Sigmoid colon (tissue), 4 donors: ENCODE results near the gene OR2T3.
"Not testable (repeated sequence)": the region's sequence is repeated elsewhere in the genome, so short reads cannot be mapped to it uniquely, and the experiment has no call there.

Experiments used
- EP300 ChIP-seq, 4 donors: sonication (generic); formaldehyde crosslinking; IDR thresholded peaks; one replicate each; pipeline ENCODE4 v1.6.1; 2017; ENCODE audit warnings: antibody characterized with exemption in 4 of 4
- POLR2A ChIP-seq, 2 donors: fragments of 450-650 bp; IDR thresholded peaks; one replicate each; pipeline ENCODE4 v1.6.1; 2016; ENCODE audit warnings: antibody characterized with exemption in 2 of 2, mild to moderate bottlenecking in 2 of 2, moderate library complexity in 2 of 2
- POLR2AphosphoS5 ChIP-seq, 4 donors: sonication (generic); formaldehyde crosslinking; IDR thresholded peaks; one replicate each; pipeline ENCODE4 v1.6.1; 2017; ENCODE audit warnings: antibody characterized with exemption in 4 of 4
- TF ChIP-seq, protein P1 (sequence below), 4 experiments: fragments of 450-650 bp in 3 of 4; fragments of 200-600 bp in 1 of 4; IDR thresholded peaks; one replicate each; pipeline ENCODE4 v1.5.1; 2016 to 2019; ENCODE audit warnings: antibody characterized with exemption in 4 of 4, mild to moderate bottlenecking in 3 of 4, moderate library complexity in 2 of 4

DNA sequence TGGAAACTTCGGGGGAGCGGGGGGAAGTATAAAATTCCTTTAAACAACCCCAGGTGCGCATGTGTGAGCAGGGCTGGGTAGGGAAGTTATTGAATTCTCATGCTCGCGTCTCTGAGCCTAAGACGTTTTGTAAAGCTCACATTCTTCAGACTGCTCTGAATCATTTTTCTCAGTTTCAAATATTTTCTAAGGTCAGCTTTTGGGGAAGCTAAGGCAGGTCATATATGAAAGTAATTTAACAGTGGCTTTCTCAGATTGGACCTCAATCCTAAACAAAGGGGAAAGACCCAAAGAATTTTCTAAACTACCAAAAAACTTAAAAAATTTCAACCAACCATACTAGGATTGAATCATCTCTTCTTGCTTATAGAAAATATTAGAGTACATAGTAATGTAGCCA lies 38.2 kb upstream of the OR2T3 start:
- TF ChIP-seq, protein P1, sequence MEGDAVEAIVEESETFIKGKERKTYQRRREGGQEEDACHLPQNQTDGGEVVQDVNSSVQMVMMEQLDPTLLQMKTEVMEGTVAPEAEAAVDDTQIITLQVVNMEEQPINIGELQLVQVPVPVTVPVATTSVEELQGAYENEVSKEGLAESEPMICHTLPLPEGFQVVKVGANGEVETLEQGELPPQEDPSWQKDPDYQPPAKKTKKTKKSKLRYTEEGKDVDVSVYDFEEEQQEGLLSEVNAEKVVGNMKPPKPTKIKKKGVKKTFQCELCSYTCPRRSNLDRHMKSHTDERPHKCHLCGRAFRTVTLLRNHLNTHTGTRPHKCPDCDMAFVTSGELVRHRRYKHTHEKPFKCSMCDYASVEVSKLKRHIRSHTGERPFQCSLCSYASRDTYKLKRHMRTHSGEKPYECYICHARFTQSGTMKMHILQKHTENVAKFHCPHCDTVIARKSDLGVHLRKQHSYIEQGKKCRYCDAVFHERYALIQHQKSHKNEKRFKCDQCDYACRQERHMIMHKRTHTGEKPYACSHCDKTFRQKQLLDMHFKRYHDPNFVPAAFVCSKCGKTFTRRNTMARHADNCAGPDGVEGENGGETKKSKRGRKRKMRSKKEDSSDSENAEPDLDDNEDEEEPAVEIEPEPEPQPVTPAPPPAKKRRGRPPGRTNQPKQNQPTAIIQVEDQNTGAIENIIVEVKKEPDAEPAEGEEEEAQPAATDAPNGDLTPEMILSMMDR (IDR thresholded peaks at IDR 0.05), result not testable (repeated sequence)
- TF ChIP-seq POLR2AphosphoS5, POLR2A, EP300 (IDR thresholded peaks at IDR 0.05): not testable (repeated sequence)
